Loucy (cell line): ENCODE measurements around the gene CDHR4.

Experiments used
- H2AFZ ChIP-seq: fragments of 200-600 bp; sonication (generic); 2 replicates; pipeline ENCODE4 v1.6.0; 2016; ENCODE audit warnings: antibody characterized with exemption, mild to moderate bottlenecking, low read length, moderate library complexity
- H3F3A ChIP-seq: fragments of 200-600 bp; 2 replicates; pipeline ENCODE4 v1.6.0; 2016; ENCODE audit warnings: antibody characterized with exemption, low read depth, mild to moderate bottlenecking
- H3K27me3 ChIP-seq: fragments of 200-600 bp; sonication (generic); 2 replicates; pipeline ENCODE4 v1.6.1; 2014; ENCODE audit warnings: low read length, mild to moderate bottlenecking; ENCODE audit not compliant: insufficient read depth, poor library complexity, severe bottlenecking
- H3K36me3 ChIP-seq: fragments of 200-600 bp; sonication (generic); 2 replicates; pipeline ENCODE4 v1.6.1; 2016; ENCODE audit warnings: low read length; ENCODE audit not compliant: insufficient read depth
- H3K4me1 ChIP-seq: fragments of 200-600 bp; sonication (generic); 2 replicates; pipeline ENCODE4 v1.5.1; 2014; ENCODE audit warnings: low read length, mild to moderate bottlenecking; ENCODE audit not compliant: insufficient read depth, poor library complexity, severe bottlenecking
- H3K4me2 ChIP-seq: fragments of 200-600 bp; sonication (generic); 2 replicates; pipeline ENCODE4 v1.6.0; 2014; ENCODE audit warnings: antibody characterized with exemption, low read length, low read depth, mild to moderate bottlenecking; ENCODE audit not compliant: poor library complexity, severe bottlenecking
- H3K4me3 ChIP-seq: fragments of 200-600 bp; sonication (generic); 2 replicates; pipeline ENCODE4 v1.5.1; 2014; ENCODE audit warnings: low read length, mild to moderate bottlenecking, mixed read lengths; ENCODE audit not compliant: poor library complexity, severe bottlenecking
- H3K79me2 ChIP-seq: fragments of 200-600 bp; sonication (generic); 2 replicates; pipeline ENCODE4 v1.6.1; 2014; ENCODE audit warnings: low read length; ENCODE audit not compliant: insufficient read depth
- H3K9ac ChIP-seq: fragments of 200-600 bp; sonication (generic); 2 replicates; pipeline ENCODE4 v1.6.0; 2014; ENCODE audit warnings: mild to moderate bottlenecking, low read depth, low read length, moderate library complexity; ENCODE audit not compliant: poor library complexity, severe bottlenecking
- H3K9me2 ChIP-seq: fragments of 200-600 bp; sonication (generic); replicated peaks from 2 replicates; pipeline ENCODE4 v1.6.1; 2016; ENCODE audit warnings: low read depth, low read length, mixed read lengths
- H3K9me3 ChIP-seq: fragments of 200-600 bp; sonication (generic); 2 replicates; pipeline ENCODE4 v1.6.1; 2014; ENCODE audit warnings: mild to moderate bottlenecking, antibody characterized with exemption, low read length, low read depth; ENCODE audit not compliant: insufficient read depth
- H4K20me1 ChIP-seq: fragments of 200-600 bp; sonication (generic); 2 replicates; pipeline ENCODE4 v1.6.0; 2014; ENCODE audit warnings: antibody characterized with exemption, low read length, mild to moderate bottlenecking; ENCODE audit not compliant: insufficient read depth, poor library complexity, severe bottlenecking
- EZH2phosphoT487 ChIP-seq: fragments of 200-600 bp; IDR thresholded peaks from 2 replicates; pipeline ENCODE4 v1.6.1; 2018; ENCODE audit warnings: antibody characterized with exemption, mild to moderate bottlenecking, moderate library complexity, borderline replicate concordance
- TF ChIP-seq, protein P1 (sequence below): fragments of 200-600 bp; sonication (generic); conservative IDR thresholded peaks from 2 replicates; pipeline ENCODE4 v1.5.1; 2014; ENCODE audit warnings: mild to moderate bottlenecking, antibody characterized with exemption, low read length

The CDHR4 gene

GRCh38 chr3:49802719-49803464, 3.2 kb upstream of the CDHR4 start, which contains the start of gene INKA1:
Gene INKA1, plus strand, starts transcription at chr3:49803261. Its CDS starts 132 bp downstream, at chr3:49803393.
- peak within 1 kb of the TSS; percentile 92 for H2AFZ ChIP-seq

DNA sequence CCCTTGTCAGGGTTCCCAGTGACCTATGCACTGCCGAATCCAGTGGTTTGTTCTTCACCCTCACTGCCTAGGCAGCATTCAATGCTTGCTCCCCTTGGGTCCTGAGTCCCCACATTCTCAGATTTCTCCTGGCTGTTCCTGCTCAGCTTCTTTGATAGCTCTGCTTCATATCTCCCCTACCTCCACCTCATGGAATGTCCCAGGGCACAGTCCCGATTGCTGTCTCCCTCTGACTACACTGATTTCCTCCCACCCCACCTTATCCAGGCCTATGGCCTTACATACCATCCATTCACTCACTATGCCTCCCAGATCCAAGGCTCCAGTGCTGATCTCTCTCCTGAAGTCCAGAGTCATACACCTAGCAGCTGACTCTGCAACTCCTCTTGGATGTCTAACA, 1.5 kb upstream of the CDHR4 start:
- peaks cover 21% of the 10 kb centered on the region for H3K79me2 ChIP-seq
- H3K36me3 ChIP-seq, result no peaks in the 10 kb centered on the region
- H3K4me1 ChIP-seq, result peaks cover 19% of the 10 kb centered on the region
- peaks cover 4% of the 10 kb centered on the region for H4K20me1 ChIP-seq
- H3F3A ChIP-seq, result peaks cover 6% of the 10 kb centered on the region
- no peak overlapping the region for H3K4me2 ChIP-seq
- H2AFZ ChIP-seq, result no peak overlapping the region
- H3K9me2 ChIP-seq, result no peaks in the 10 kb centered on the region
- TF ChIP-seq EZH2phosphoT487, result no peak
- TF ChIP-seq, protein P1, sequence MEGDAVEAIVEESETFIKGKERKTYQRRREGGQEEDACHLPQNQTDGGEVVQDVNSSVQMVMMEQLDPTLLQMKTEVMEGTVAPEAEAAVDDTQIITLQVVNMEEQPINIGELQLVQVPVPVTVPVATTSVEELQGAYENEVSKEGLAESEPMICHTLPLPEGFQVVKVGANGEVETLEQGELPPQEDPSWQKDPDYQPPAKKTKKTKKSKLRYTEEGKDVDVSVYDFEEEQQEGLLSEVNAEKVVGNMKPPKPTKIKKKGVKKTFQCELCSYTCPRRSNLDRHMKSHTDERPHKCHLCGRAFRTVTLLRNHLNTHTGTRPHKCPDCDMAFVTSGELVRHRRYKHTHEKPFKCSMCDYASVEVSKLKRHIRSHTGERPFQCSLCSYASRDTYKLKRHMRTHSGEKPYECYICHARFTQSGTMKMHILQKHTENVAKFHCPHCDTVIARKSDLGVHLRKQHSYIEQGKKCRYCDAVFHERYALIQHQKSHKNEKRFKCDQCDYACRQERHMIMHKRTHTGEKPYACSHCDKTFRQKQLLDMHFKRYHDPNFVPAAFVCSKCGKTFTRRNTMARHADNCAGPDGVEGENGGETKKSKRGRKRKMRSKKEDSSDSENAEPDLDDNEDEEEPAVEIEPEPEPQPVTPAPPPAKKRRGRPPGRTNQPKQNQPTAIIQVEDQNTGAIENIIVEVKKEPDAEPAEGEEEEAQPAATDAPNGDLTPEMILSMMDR, result no peak
- H3K9ac ChIP-seq, result no peak overlapping the region
- no peaks in the 10 kb centered on the region for H3K27me3 ChIP-seq
- H3K4me3 ChIP-seq, result no peak overlapping the region
- H3K9me3 ChIP-seq, result no peaks in the 10 kb centered on the region

More at GRCh38 chr3:49802719-49803464, 3.2 kb upstream of the CDHR4 start, which contains the start of gene INKA1:
- H3K79me2 ChIP-seq, result peaks cover 27% of the 10 kb centered on the region
- H3K9me2 ChIP-seq, result no peaks in the 10 kb centered on the region
- peak within 1 kb of the TSS; percentile 88 for H3K4me3 ChIP-seq
- no peaks in the 10 kb centered on the region for H3K9me3 ChIP-seq
- H3K4me1 ChIP-seq, result peaks cover 34% of the 10 kb centered on the region
- H3K4me2 ChIP-seq, result peak within 1 kb of the TSS; percentile 94
- no peak for TF ChIP-seq EZH2phosphoT487
- TF ChIP-seq, protein P1, result peak; percentile 81
- H3F3A ChIP-seq, result peaks cover 9% of the 10 kb centered on the region
- no peaks in the 10 kb centered on the region for H3K36me3 ChIP-seq
- H4K20me1 ChIP-seq, result peaks cover 4% of the 10 kb centered on the region
- H3K9ac ChIP-seq, result peak within 1 kb of the TSS; percentile 99
- H3K27me3 ChIP-seq, result no peaks in the 10 kb centered on the region

DNA sequence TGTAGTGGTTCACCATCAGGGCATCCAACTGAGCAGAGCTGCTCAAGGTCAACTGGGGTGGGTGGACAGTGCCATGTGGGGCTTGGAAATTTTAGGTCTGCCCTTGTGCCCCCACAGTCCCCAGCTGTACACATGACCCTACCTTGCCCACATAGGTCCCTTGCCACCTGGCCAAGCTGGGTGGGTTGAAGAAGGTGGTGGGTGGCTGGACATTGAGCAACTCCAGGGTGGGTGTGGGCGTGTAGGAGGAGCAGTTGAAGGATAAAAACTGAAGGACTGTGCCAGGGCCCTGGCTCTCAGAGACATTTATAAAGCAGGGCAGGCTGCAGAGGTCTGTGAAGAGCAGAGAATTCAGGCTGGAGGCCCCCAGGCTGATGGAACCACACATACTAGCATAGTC, 568 bp downstream of the CDHR4 start:
- no peak for TF ChIP-seq EZH2phosphoT487
- TF ChIP-seq, protein P1, result no peak

More for the DNA sequence above, 568 bp downstream of the CDHR4 start:
- Histone ChIP-seq H2AFZ (no peak overlapping the region), H3K4me2 (no peak overlapping the region), H3F3A (no peaks in the 10 kb centered on the region), H3K4me3 (no peak overlapping the region), H3K9me3 (no peaks in the 10 kb centered on the region), H3K9me2 (no peaks in the 10 kb centered on the region), H3K36me3 (no peaks in the 10 kb centered on the region), H3K79me2 (peaks cover 10% of the 10 kb centered on the region), H3K9ac (no peak overlapping the region), H3K4me1 (peaks cover 2% of the 10 kb centered on the region), H3K27me3 (no peaks in the 10 kb centered on the region), H4K20me1 (peaks cover 2% of the 10 kb centered on the region)
